ENCODE measurements around the gene RTN4R.

RTN4R gene

DNA sequence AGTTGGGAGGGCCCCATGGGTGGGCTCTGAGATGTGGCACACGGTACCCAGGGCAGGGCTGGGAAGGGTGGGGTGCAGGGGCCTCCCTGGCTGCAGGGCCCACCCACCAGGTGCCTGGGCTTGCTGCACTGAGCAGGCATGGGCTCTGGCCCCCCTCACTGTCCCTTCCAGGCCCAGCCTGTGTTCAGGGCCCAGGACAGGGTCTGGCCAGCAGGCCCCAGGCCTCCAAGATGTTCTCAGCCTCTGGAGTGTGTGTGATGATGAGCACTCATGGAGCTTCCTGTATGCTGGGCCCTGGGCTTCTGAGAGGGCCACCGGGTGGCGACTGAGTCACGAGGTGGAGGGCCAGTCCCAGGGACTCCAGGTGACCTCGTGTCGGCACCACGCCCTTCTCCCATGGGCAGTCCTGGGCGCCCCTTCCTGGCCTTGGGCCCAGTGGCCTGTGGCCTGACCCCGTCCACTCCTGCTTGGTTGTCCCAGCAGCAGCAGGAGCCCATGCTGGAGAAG, 61.4 kb downstream of the RTN4R start:
- Histone ChIP-seq H3K9ac (ENCODE audit: low read length) (no peak overlapping the region), H3K4me3 (ENCODE audit: low read length) (no peak overlapping the region), H3K27ac (ENCODE audit: low read length) (no peak overlapping the region), H3K27me3 (ENCODE audit: control insufficient read depth, insufficient read depth, low read length) (no peaks in the 10 kb centered on the region), H3K9me3 (ENCODE audit: control insufficient read depth, low read depth, low read length) (no peaks in the 10 kb centered on the region), H3K36me3 (ENCODE audit: control insufficient read depth, low read depth, low read length) (no peaks in the 10 kb centered on the region), H3K4me1 (ENCODE audit: control insufficient read depth, low read depth, low read length) (peaks cover 24% of the 10 kb centered on the region)

DNA sequence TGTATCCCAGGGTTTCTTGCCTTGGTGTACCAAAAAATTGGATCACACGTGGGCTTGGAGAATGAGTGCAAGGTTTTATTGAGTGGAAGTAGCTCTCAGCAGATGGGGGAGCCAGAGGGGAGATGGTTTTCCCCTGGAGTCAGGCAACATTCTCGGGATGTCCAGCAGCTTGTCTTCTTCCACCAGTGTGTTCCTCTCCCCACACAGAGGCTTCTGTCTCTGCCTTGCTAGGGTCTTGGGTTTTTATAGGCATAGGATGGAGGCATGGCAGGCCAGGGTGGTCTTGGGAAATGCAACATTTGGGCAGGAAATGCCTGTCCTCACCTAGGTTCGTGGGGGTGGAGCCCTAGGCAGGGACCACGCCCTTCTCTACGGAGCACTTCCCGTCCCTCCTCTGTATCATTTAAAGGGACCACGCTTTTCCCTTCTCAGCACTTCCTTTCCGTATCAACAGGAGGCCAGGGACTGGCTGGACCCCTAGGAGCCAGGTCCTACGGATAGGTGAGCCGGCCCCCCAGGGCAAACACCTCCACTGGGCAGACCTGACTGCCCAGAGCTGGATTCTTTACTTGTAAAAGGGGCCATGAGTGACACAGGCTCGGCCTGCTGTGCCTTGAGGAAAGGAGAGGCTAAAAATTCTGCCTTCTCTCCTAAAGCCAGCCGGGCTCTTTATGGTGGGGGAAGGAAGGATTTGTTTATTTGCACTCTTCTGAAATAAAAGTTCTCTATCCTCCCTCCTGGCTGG, 62.0 kb downstream of the RTN4R start:
- H3K27me3 ChIP-seq (ENCODE audit: control insufficient read depth, insufficient read depth, low read length) = no peaks in the 10 kb centered on the region
- H3K9ac ChIP-seq (ENCODE audit: low read length) = no peak overlapping the region
- no peak overlapping the region for H3K4me3 ChIP-seq (ENCODE audit: low read length)
- H3K4me1 ChIP-seq (ENCODE audit: control insufficient read depth, low read depth, low read length) = peaks cover 24% of the 10 kb centered on the region
- no peaks in the 10 kb centered on the region for H3K9me3 ChIP-seq (ENCODE audit: control insufficient read depth, low read depth, low read length)
- H3K27ac ChIP-seq (ENCODE audit: low read length) = no peak overlapping the region
- no peaks in the 10 kb centered on the region for H3K36me3 ChIP-seq (ENCODE audit: control insufficient read depth, low read depth, low read length)

GRCh38 chr22:20205464-20205963, 62.6 kb downstream of the RTN4R start:
- Histone ChIP-seq H3K27me3 (ENCODE audit: control insufficient read depth, insufficient read depth, low read length) (no peaks in the 10 kb centered on the region), H3K4me1 (ENCODE audit: control insufficient read depth, low read depth, low read length) (peaks cover 24% of the 10 kb centered on the region), H3K36me3 (ENCODE audit: control insufficient read depth, low read depth, low read length) (no peaks in the 10 kb centered on the region), H3K9ac (ENCODE audit: low read length) (no peak overlapping the region), H3K9me3 (ENCODE audit: control insufficient read depth, low read depth, low read length) (no peaks in the 10 kb centered on the region), H3K27ac (ENCODE audit: low read length) (no peak overlapping the region), H3K4me3 (ENCODE audit: low read length) (no peak overlapping the region)

DNA sequence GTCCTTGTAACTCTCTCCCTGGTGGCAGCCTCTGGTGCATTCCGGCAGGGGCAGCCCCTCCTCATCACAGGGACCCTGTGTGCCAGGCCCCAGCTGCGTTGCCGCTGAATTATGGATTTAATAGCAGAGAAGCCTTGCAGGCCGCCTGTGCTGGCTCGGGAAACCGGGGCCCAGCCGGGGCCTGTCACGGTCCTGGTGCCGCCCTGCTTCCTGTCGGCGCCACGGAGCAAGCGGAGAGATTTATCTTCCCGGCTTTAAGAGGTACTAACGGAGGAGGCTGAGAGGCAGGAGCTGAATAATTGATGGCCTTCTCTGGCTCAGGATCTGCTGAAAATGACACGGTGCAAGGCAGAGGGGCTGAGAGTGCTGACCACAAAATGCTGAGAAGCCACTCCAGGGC, 63.3 kb downstream of the RTN4R start:
- Histone ChIP-seq H3K27me3 (ENCODE audit: control insufficient read depth, insufficient read depth, low read length) (no peaks in the 10 kb centered on the region), H3K9ac (ENCODE audit: low read length) (no peak overlapping the region), H3K9me3 (ENCODE audit: control insufficient read depth, low read depth, low read length) (no peaks in the 10 kb centered on the region), H3K4me3 (ENCODE audit: low read length) (no peak overlapping the region), H3K27ac (ENCODE audit: low read length) (no peak overlapping the region), H3K4me1 (ENCODE audit: control insufficient read depth, low read depth, low read length) (peaks cover 24% of the 10 kb centered on the region), H3K36me3 (ENCODE audit: control insufficient read depth, low read depth, low read length) (no peaks in the 10 kb centered on the region)

GRCh38 chr22:20204311-20204710, 63.8 kb downstream of the RTN4R start:
- Histone ChIP-seq H3K27me3 (ENCODE audit: control insufficient read depth, insufficient read depth, low read length) (no peaks in the 10 kb centered on the region), H3K9me3 (ENCODE audit: control insufficient read depth, low read depth, low read length) (no peaks in the 10 kb centered on the region), H3K9ac (ENCODE audit: low read length) (no peak overlapping the region), H3K36me3 (ENCODE audit: control insufficient read depth, low read depth, low read length) (no peaks in the 10 kb centered on the region), H3K27ac (ENCODE audit: low read length) (no peak overlapping the region), H3K4me1 (ENCODE audit: control insufficient read depth, low read depth, low read length) (peaks cover 24% of the 10 kb centered on the region), H3K4me3 (ENCODE audit: low read length) (no peak overlapping the region)

- peaks cover 24% of the 10 kb centered on the region for H3K4me1 ChIP-seq (ENCODE audit: control insufficient read depth, low read depth, low read length)
Measured at GRCh38 chr22:20203552-20204201, 64.4 kb downstream of the RTN4R start.

GRCh38 chr22:20203142-20203551, 65.0 kb downstream of the RTN4R start:
- Histone ChIP-seq H3K36me3 (ENCODE audit: control insufficient read depth, low read depth, low read length) (no peaks in the 10 kb centered on the region), H3K9me3 (ENCODE audit: control insufficient read depth, low read depth, low read length) (no peaks in the 10 kb centered on the region), H3K4me3 (ENCODE audit: low read length) (no peak overlapping the region), H3K4me1 (ENCODE audit: control insufficient read depth, low read depth, low read length) (peaks cover 24% of the 10 kb centered on the region), H3K9ac (ENCODE audit: low read length) (no peak overlapping the region), H3K27ac (ENCODE audit: low read length) (no peak overlapping the region), H3K27me3 (ENCODE audit: control insufficient read depth, insufficient read depth, low read length) (no peaks in the 10 kb centered on the region)

More at GRCh38 chr22:20203552-20204201, 64.4 kb downstream of the RTN4R start:
- Histone ChIP-seq H3K27me3 (ENCODE audit: control insufficient read depth, insufficient read depth, low read length) (no peaks in the 10 kb centered on the region), H3K4me3 (ENCODE audit: low read length) (no peak overlapping the region), H3K9me3 (ENCODE audit: control insufficient read depth, low read depth, low read length) (no peaks in the 10 kb centered on the region), H3K36me3 (ENCODE audit: control insufficient read depth, low read depth, low read length) (no peaks in the 10 kb centered on the region), H3K9ac (ENCODE audit: low read length) (no peak overlapping the region), H3K27ac (ENCODE audit: low read length) (no peak overlapping the region)

DNA sequence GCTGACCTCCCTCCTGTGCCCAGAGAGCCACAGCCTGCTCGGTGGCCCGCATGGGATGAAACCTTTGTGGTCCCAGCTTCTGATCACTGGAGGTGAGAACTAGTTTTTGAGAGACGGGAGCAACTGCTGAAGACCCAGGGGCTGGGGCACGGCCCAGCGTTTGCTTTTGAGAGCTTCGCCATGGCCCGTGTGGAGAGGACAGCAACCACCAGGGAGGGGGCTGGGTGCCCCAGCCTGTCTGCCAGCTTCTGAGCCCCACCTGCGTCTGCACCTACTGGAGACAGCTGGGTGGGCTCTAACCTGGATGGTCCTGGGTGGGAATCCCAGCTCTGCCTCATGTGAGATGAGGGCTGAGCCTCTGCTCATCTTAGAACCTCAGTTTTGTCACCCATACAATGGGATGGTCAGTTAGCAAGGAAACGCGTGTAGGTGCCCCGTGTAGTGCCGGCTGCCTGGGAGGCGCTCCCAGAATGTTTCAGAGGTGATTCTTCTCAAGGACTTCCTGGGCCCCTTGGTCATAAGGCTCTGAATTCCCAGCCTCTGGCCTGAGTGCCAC, 66.2 kb downstream of the RTN4R start:
- H3K4me1 ChIP-seq (ENCODE audit: control insufficient read depth, low read depth, low read length) = peaks cover 24% of the 10 kb centered on the region
- no peak overlapping the region for H3K4me3 ChIP-seq (ENCODE audit: low read length)
- H3K27me3 ChIP-seq (ENCODE audit: control insufficient read depth, insufficient read depth, low read length) = no peaks in the 10 kb centered on the region
- no peak overlapping the region for H3K9ac ChIP-seq (ENCODE audit: low read length)
- no peaks in the 10 kb centered on the region for H3K9me3 ChIP-seq (ENCODE audit: control insufficient read depth, low read depth, low read length)
- H3K27ac ChIP-seq (ENCODE audit: low read length) = no peak overlapping the region
- H3K36me3 ChIP-seq (ENCODE audit: control insufficient read depth, low read depth, low read length) = no peaks in the 10 kb centered on the region

DNA sequence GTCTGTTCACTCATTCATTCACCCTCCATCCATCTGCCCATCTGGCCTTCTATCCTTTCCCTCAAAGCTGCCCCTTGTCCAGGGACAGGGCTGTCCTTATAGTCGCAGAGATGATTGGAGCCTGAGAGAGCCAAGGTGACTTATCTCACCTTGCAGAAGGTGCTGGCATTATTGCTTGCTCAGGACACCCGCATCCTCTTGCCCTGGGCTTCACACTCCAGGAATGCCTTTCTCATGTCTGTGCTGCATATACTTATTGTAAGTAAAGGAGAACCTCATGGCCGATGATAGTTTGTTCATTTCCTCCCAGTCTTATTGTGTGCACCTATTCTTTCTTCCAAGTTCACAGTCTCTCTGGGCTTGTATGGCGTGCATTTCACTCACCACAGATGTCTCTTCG, 68.2 kb downstream of the RTN4R start:
- H3K36me3 ChIP-seq (ENCODE audit: control insufficient read depth, low read depth, low read length) = no peaks in the 10 kb centered on the region
- H3K9me3 ChIP-seq (ENCODE audit: control insufficient read depth, low read depth, low read length) = no peaks in the 10 kb centered on the region
- peaks cover 16% of the 10 kb centered on the region for H3K4me1 ChIP-seq (ENCODE audit: control insufficient read depth, low read depth, low read length)
- H3K27me3 ChIP-seq (ENCODE audit: control insufficient read depth, insufficient read depth, low read length) = no peaks in the 10 kb centered on the region
- H3K9ac ChIP-seq (ENCODE audit: low read length) = no peak overlapping the region
- H3K4me3 ChIP-seq (ENCODE audit: low read length) = no peak overlapping the region
- H3K27ac ChIP-seq (ENCODE audit: low read length) = no peak overlapping the region

GRCh38 chr22:20199413-20199842, 68.7 kb downstream of the RTN4R start:
- Histone ChIP-seq H3K36me3 (ENCODE audit: control insufficient read depth, low read depth, low read length) (no peaks in the 10 kb centered on the region), H3K27ac (ENCODE audit: low read length) (no peak overlapping the region), H3K27me3 (ENCODE audit: control insufficient read depth, insufficient read depth, low read length) (no peaks in the 10 kb centered on the region)

DNA sequence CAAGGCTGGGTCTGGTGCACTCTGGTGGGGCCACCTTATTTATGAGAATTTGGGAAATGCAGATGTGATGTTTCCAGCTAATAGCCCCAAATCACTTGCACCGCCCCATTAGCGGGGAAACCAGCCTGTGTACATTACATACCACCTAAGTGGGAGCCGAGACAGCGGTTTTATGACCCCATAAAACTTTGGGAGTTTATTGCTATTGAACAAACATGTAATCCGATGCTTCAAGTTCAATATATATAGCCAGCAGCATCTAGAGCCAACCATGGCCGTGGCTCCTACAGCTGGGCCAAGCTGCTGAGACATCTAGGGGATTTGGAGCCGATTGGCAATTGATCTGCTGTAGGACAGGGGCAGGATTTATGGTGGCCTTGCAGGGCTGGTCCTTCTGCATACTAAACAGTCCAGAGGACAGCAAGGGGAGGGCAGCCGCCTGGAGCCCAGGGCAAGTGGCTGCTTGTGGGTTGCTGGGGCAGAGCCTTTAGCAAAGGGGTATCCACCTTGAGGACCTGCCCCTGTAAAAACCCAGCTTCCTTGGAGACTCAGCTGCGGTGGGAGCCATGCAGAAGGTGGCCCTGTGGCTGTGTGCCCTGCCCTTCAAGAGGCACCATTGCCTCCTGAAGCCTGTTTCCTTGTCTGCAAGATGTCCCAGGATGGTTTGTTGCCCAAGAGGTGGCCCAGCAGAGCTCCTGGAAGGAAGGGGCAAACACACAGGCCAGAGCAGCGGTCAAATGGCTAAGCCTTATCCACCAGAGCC, 69.4 kb downstream of the RTN4R start:
- Histone ChIP-seq H3K4me3 (ENCODE audit: low read length) (no peak overlapping the region), H3K27me3 (ENCODE audit: control insufficient read depth, insufficient read depth, low read length) (no peaks in the 10 kb centered on the region), H3K9ac (ENCODE audit: low read length) (no peak overlapping the region), H3K9me3 (ENCODE audit: control insufficient read depth, low read depth, low read length) (no peaks in the 10 kb centered on the region), H3K27ac (ENCODE audit: low read length) (no peak overlapping the region), H3K4me1 (ENCODE audit: control insufficient read depth, low read depth, low read length) (peaks cover 9% of the 10 kb centered on the region), H3K36me3 (ENCODE audit: control insufficient read depth, low read depth, low read length) (no peaks in the 10 kb centered on the region)

More at GRCh38 chr22:20199413-20199842, 68.7 kb downstream of the RTN4R start:
- Histone ChIP-seq H3K9me3 (ENCODE audit: control insufficient read depth, low read depth, low read length) (no peaks in the 10 kb centered on the region), H3K4me1 (ENCODE audit: control insufficient read depth, low read depth, low read length) (peaks cover 15% of the 10 kb centered on the region), H3K9ac (ENCODE audit: low read length) (no peak overlapping the region), H3K4me3 (ENCODE audit: low read length) (no peak overlapping the region)

Measured in iPS-18a (cell line).